ENCODE measurements around the gene SLC7A5.
"Not testable (repeated sequence)": the region's sequence is repeated elsewhere in the genome, so short reads cannot be mapped to it uniquely, and the experiment has no call there.

The SLC7A5 gene

GRCh38 chr16:87831421-87832136 lies 37.7 kb downstream of the SLC7A5 start:
- no peak for TF ChIP-seq POLR2A (IDR thresholded peaks at IDR 0.05; ENCODE audit: low read depth, low read length)
- FAIRE-seq (no peak), DNase-seq (ENCODE audit: insufficient read length, low spot score) (no peak)

- TF ChIP-seq POLR2A (IDR thresholded peaks at IDR 0.05; ENCODE audit: low read depth, low read length) = no peak
- FAIRE-seq (no peak), DNase-seq (ENCODE audit: insufficient read length, low spot score) (no peak)
Observed at GRCh38 chr16:87830673-87831420, 38.5 kb downstream of the SLC7A5 start.

GRCh38 chr16:87829988-87830672 lies 39.2 kb downstream of the SLC7A5 start:
- no peak for TF ChIP-seq POLR2A (IDR thresholded peaks at IDR 0.05; ENCODE audit: low read depth, low read length)
- FAIRE-seq (no peak), DNase-seq (ENCODE audit: insufficient read length, low spot score) (no peak)

GRCh38 chr16:87829622-87829980 lies 39.7 kb downstream of the SLC7A5 start:
- no peak for DNase-seq (ENCODE audit: insufficient read length, low spot score)

GRCh38 chr16:87828907-87829621 lies 40.2 kb downstream of the SLC7A5 start:
- DNase-seq (ENCODE audit: insufficient read length, low spot score) (no peak), FAIRE-seq (no peak)
- TF ChIP-seq POLR2A (IDR thresholded peaks at IDR 0.05; ENCODE audit: low read depth, low read length) = no peak

More at GRCh38 chr16:87829622-87829980, 39.7 kb downstream of the SLC7A5 start:
- no peak for FAIRE-seq
- no peak for TF ChIP-seq POLR2A (IDR thresholded peaks at IDR 0.05; ENCODE audit: low read depth, low read length)

- FAIRE-seq (no peak), DNase-seq (ENCODE audit: insufficient read length, low spot score) (no peak)
- no peak for TF ChIP-seq POLR2A (IDR thresholded peaks at IDR 0.05; ENCODE audit: low read depth, low read length)
Observed at GRCh38 chr16:87828071-87828906, 41.0 kb downstream of the SLC7A5 start.

- not testable (repeated sequence) for DNase-seq (ENCODE audit: insufficient read length, low spot score); FAIRE-seq
Observed at GRCh38 chr16:87827588-87827915, 41.8 kb downstream of the SLC7A5 start.

GRCh38 chr16:87826798-87827587 lies 42.3 kb downstream of the SLC7A5 start:
- DNase-seq (ENCODE audit: insufficient read length, low spot score) (no peak), FAIRE-seq (no peak)
- no peak for TF ChIP-seq POLR2A (IDR thresholded peaks at IDR 0.05; ENCODE audit: low read depth, low read length)

GRCh38 chr16:87826407-87826797 lies 42.9 kb downstream of the SLC7A5 start:
- not testable (repeated sequence) for FAIRE-seq; DNase-seq (ENCODE audit: insufficient read length, low spot score)

GRCh38 chr16:87825842-87826120 lies 43.5 kb downstream of the SLC7A5 start:
- FAIRE-seq; DNase-seq (ENCODE audit: insufficient read length, low spot score): not testable (repeated sequence)

GRCh38 chr16:87824991-87825841 lies 44.1 kb downstream of the SLC7A5 start:
- no peak for TF ChIP-seq POLR2A (IDR thresholded peaks at IDR 0.05; ENCODE audit: low read depth, low read length)
- DNase-seq (ENCODE audit: insufficient read length, low spot score) = no peak
- FAIRE-seq = no peak

Data from H54 (cell line).